ENCODE results near the gene FASTKD3.
"Not testable (repeated sequence)": the region's sequence is repeated elsewhere in the genome, so short reads cannot be mapped to it uniquely, and the experiment has no call there.

Gene FASTKD3, protein sequence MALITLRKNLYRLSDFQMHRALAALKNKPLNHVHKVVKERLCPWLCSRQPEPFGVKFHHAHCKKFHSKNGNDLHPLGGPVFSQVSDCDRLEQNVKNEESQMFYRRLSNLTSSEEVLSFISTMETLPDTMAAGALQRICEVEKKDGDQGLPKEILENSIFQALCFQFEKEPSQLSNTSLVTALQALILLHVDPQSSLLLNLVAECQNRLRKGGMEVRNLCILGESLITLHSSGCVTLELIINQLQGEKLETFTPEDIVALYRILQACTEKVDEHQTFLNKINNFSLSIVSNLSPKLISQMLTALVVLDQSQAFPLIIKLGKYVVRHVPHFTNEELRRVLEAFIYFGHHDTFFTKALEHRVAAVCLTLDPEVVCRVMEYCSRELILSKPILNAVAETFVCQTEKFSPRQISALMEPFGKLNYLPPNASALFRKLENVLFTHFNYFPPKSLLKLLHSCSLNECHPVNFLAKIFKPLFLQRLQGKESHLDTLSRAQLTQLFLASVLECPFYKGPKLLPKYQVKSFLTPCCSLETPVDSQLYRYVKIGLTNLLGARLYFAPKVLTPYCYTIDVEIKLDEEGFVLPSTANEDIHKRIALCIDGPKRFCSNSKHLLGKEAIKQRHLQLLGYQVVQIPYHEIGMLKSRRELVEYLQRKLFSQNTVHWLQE

DNA sequence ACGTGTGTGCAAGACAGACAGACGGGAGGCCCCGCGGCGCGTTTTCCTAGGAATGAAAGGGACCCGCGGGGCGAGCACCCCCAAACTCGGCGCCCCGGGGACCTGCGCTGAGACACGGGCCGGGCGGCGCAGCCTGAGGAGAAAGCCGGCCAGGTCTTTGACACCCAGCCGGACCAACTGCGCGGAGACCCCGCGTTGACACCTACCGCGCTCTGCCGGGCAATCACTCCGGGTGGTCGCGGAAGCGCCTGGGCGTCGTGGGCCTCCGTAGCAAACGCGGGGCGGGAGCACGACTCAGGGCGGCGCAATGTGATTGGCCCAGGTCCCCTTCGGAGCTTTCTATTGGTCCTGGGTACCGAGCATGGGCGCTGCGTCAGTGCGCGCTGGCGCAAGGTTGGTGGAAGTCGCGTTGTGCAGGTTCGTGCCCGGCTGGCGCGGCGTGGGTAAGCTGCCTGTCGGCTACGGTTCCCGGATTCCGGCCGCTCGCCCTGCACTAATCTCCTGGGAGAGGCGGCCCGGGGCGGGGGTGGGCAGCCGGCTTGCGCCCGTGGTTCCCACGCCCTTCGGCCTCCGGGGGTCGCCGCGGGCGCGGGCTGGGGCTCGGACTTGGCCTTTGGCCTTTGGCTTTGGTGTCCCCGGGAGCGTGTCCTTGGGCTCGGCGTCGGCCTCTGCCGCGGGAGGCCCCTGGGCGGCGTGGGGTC is at the start of gene FASTKD3, which contains the start of gene MTRR:
Gene FASTKD3 (minus strand): TSS at position 259 of the 701 bp plus-strand sequence. CDS start 948 bp downstream, outside the sequence.
Gene MTRR (plus strand): TSS at position 376 of the 701 bp plus-strand sequence. CDS start 1,647 bp downstream, outside the sequence.
- DNase-seq (ENCODE audit: low read depth, low spot score) = peak; percentile 93
- peak within 1 kb of the TSS; percentile 85 for H3K4me3 ChIP-seq (ENCODE audit: low read depth, low read length)
- TF ChIP-seq, protein P1, sequence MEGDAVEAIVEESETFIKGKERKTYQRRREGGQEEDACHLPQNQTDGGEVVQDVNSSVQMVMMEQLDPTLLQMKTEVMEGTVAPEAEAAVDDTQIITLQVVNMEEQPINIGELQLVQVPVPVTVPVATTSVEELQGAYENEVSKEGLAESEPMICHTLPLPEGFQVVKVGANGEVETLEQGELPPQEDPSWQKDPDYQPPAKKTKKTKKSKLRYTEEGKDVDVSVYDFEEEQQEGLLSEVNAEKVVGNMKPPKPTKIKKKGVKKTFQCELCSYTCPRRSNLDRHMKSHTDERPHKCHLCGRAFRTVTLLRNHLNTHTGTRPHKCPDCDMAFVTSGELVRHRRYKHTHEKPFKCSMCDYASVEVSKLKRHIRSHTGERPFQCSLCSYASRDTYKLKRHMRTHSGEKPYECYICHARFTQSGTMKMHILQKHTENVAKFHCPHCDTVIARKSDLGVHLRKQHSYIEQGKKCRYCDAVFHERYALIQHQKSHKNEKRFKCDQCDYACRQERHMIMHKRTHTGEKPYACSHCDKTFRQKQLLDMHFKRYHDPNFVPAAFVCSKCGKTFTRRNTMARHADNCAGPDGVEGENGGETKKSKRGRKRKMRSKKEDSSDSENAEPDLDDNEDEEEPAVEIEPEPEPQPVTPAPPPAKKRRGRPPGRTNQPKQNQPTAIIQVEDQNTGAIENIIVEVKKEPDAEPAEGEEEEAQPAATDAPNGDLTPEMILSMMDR (IDR thresholded peaks at IDR 0.05; ENCODE audit: low read depth, low read length) = no peak
- in situ Hi-C loops (cut with HindIII; ENCODE audit: low sequenced_read_pairs) = no loop called here

DNA sequence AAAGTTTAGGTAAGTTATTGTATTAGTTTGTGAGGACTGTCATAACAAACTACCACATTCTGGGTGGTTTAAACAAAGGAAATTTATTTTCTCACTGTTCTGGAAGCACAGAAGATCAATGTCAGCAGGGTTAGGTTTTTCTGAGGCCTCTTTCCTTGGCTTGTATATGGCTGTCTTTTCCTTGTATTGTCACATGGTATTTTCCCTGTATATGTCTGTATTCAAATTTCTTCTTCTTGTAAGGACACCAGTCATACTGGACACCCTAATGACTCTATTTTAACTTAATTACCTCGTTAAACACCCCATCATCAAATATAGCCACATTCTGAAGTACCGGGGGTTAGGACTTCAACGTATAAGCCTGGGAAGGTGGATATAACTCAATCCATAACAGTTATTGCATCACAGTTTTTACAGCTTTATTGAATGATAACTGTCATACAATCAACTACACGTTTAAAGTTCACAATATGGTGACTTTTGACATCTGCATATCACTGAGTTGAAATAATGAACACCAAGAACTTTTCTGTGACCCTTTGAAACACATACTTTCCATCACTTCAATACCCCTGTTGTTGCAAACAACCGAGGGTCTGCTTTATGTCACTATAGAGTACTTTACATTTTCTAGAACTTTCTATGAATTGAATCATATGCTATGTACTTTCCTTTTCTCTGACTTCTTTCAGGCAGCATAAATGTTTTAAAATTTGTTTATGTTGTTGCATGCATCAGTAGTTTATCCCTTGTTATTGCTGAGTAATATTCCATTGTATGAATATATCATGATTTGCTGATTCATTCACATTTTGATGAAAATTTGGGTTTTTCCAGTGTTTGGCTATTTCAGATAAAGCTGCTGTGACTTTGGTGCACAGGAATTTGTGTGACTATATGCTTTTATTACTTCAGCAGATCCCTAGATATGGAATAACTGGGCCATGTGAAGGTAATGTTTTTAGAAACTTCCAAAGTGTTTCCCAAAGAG is 48.6 kb upstream of the FASTKD3 start:
- DNase-seq (ENCODE audit: low read depth, low spot score) = no peak
- no peak overlapping the region for H3K4me3 ChIP-seq (ENCODE audit: low read depth, low read length)
- in situ Hi-C loops (cut with HindIII; ENCODE audit: low sequenced_read_pairs) = no loop called here
- TF ChIP-seq, protein P1 (IDR thresholded peaks at IDR 0.05; ENCODE audit: low read depth, low read length) = no peak

GRCh38 chr5:7916171-7916804 is 47.5 kb upstream of the FASTKD3 start:
- in situ Hi-C loops (cut with HindIII; ENCODE audit: low sequenced_read_pairs) = no loop called here
- peak; percentile 24 for DNase-seq (ENCODE audit: low read depth, low spot score)
- TF ChIP-seq, protein P1 (IDR thresholded peaks at IDR 0.05; ENCODE audit: low read depth, low read length) = no peak
- H3K4me3 ChIP-seq (ENCODE audit: low read depth, low read length) = no peak overlapping the region

GRCh38 chr5:7911429-7911771 is 42.6 kb upstream of the FASTKD3 start:
- H3K4me3 ChIP-seq (ENCODE audit: low read depth, low read length); in situ Hi-C loops (cut with HindIII; ENCODE audit: low sequenced_read_pairs); DNase-seq (ENCODE audit: low read depth, low spot score): not testable (repeated sequence)

DNA sequence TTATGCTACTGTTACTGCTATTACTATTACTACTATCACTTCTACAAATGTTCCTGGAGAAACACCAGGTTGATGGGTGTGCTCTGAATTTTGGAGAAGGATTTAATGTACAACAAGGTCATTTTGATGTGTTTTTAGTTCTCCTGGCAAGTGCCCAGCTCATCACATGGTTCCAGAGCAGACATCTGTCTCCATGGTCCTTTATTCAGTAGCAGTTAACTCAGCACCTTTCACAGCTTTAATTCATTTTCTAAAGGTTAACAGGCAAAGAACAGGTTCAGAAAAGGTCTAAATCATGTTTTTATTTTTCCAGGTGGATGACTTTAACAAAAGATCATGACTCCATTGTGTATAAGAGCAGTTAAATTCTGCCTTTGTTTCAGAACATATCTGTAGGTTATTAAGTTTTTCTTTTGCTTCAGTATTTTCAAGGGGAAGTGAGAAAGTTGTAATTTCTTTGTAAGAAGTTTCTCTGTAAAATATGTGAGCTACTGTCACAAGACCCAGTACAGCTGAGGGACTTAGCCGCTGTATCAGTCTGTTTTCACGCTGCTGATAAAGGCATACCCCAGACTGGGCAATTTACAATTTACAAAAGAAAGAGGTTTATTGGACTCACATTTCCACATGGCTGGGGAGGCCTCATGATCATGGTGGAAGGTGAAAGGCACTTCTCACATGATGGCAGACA is 42.1 kb upstream of the FASTKD3 start:
- in situ Hi-C loops (cut with HindIII; ENCODE audit: low sequenced_read_pairs) = no loop called here
- H3K4me3 ChIP-seq (ENCODE audit: low read depth, low read length) = no peak overlapping the region
- DNase-seq (ENCODE audit: low read depth, low spot score) = no peak
- TF ChIP-seq, protein P1 (IDR thresholded peaks at IDR 0.05; ENCODE audit: low read depth, low read length) = no peak

GRCh38 chr5:7908317-7908716 is 39.5 kb upstream of the FASTKD3 start:
- in situ Hi-C loops (cut with HindIII; ENCODE audit: low sequenced_read_pairs) = no loop called here
- TF ChIP-seq, protein P1 (IDR thresholded peaks at IDR 0.05; ENCODE audit: low read depth, low read length) = no peak
- DNase-seq (ENCODE audit: low read depth, low spot score) = no peak
- no peak overlapping the region for H3K4me3 ChIP-seq (ENCODE audit: low read depth, low read length)
